ENCODE results near the gene EFEMP2. TPM values are rescaled to one million over a fixed set of nuclear protein-coding genes. Genes with fewer than 3 reads are reported as not detected.

EFEMP2 gene
- total and polyA plus RNA-seq, 2 experiments from 2014 or later, result 7.4 to 9.4 TPM

DNA sequence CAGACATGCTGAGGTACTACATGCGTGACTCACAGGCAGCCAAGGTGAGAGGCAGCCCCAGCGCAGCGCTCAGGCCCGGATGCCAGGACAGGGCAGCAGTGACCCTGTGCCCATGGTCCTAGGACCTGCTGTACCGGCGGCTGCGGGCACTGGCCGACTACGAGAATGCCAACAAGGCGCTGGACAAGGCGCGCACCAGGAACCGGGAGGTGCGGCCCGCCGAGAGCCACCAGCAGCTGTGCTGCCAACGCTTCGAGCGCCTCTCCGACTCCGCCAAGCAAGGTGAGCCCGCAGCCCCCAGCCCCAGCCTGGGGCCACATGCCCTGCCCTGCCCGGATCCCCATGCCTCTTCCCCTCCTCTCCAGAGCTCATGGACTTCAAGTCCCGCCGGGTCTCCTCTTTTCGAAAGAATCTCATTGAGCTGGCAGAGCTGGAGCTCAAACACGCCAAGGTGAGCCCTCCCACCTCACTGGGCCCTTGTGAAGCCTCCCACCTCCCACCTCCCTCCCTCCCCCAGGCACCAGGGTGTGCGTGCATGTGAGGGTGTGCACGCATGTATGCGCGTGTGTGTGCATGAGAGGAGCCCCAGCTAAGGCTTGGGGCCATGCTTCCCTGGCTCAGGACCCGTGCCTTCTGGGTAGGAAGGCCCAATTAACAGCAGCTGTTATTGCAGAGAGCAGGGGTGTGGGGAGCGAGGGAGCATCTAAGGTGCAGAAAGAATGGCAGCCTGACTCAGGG, 19.9 kb downstream of the EFEMP2 start (continued):
- TF ChIP-seq, protein P1, sequence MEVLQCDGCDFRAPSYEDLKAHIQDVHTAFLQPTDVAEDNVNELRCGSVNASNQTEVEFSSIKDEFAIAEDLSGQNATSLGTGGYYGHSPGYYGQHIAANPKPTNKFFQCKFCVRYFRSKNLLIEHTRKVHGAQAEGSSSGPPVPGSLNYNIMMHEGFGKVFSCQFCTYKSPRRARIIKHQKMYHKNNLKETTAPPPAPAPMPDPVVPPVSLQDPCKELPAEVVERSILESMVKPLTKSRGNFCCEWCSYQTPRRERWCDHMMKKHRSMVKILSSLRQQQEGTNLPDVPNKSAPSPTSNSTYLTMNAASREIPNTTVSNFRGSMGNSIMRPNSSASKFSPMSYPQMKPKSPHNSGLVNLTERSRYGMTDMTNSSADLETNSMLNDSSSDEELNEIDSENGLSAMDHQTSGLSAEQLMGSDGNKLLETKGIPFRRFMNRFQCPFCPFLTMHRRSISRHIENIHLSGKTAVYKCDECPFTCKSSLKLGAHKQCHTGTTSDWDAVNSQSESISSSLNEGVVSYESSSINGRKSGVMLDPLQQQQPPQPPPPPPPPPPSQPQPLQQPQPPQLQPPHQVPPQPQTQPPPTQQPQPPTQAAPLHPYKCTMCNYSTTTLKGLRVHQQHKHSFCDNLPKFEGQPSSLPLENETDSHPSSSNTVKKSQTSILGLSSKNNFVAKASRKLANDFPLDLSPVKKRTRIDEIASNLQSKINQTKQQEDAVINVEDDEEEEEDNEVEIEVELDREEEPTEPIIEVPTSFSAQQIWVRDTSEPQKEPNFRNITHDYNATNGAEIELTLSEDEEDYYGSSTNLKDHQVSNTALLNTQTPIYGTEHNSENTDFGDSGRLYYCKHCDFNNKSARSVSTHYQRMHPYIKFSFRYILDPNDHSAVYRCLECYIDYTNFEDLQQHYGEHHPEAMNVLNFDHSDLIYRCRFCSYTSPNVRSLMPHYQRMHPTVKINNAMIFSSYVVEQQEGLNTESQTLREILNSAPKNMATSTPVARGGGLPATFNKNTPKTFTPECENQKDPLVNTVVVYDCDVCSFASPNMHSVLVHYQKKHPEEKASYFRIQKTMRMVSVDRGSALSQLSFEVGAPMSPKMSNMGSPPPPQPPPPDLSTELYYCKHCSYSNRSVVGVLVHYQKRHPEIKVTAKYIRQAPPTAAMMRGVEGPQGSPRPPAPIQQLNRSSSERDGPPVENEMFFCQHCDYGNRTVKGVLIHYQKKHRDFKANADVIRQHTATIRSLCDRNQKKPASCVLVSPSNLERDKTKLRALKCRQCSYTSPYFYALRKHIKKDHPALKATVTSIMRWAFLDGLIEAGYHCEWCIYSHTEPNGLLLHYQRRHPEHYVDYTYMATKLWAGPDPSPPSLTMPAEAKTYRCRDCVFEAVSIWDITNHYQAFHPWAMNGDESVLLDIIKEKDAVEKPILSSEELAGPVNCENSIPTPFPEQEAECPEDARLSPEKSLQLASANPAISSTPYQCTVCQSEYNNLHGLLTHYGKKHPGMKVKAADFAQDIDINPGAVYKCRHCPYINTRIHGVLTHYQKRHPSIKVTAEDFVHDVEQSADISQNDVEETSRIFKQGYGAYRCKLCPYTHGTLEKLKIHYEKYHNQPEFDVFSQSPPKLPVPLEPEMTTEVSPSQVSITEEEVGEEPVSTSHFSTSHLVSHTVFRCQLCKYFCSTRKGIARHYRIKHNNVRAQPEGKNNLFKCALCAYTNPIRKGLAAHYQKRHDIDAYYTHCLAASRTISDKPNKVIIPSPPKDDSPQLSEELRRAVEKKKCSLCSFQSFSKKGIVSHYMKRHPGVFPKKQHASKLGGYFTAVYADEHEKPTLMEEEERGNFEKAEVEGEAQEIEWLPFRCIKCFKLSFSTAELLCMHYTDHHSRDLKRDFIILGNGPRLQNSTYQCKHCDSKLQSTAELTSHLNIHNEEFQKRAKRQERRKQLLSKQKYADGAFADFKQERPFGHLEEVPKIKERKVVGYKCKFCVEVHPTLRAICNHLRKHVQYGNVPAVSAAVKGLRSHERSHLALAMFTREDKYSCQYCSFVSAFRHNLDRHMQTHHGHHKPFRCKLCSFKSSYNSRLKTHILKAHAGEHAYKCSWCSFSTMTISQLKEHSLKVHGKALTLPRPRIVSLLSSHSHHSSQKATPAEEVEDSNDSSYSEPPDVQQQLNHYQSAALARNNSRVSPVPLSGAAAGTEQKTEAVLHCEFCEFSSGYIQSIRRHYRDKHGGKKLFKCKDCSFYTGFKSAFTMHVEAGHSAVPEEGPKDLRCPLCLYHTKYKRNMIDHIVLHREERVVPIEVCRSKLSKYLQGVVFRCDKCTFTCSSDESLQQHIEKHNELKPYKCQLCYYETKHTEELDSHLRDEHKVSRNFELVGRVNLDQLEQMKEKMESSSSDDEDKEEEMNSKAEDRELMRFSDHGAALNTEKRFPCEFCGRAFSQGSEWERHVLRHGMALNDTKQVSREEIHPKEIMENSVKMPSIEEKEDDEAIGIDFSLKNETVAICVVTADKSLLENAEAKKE (CRISPR knock-in tag; IDR thresholded peaks at IDR 0.05), result no peak
- TF ChIP-seq POLR2AphosphoS5 (IDR thresholded peaks at IDR 0.05; ENCODE audit: low read depth), result no peak
- no peak for TF ChIP-seq ZNF331 (CRISPR knock-in tag; IDR thresholded peaks at IDR 0.05; ENCODE audit: low read depth)
- TF ChIP-seq, protein P2, sequence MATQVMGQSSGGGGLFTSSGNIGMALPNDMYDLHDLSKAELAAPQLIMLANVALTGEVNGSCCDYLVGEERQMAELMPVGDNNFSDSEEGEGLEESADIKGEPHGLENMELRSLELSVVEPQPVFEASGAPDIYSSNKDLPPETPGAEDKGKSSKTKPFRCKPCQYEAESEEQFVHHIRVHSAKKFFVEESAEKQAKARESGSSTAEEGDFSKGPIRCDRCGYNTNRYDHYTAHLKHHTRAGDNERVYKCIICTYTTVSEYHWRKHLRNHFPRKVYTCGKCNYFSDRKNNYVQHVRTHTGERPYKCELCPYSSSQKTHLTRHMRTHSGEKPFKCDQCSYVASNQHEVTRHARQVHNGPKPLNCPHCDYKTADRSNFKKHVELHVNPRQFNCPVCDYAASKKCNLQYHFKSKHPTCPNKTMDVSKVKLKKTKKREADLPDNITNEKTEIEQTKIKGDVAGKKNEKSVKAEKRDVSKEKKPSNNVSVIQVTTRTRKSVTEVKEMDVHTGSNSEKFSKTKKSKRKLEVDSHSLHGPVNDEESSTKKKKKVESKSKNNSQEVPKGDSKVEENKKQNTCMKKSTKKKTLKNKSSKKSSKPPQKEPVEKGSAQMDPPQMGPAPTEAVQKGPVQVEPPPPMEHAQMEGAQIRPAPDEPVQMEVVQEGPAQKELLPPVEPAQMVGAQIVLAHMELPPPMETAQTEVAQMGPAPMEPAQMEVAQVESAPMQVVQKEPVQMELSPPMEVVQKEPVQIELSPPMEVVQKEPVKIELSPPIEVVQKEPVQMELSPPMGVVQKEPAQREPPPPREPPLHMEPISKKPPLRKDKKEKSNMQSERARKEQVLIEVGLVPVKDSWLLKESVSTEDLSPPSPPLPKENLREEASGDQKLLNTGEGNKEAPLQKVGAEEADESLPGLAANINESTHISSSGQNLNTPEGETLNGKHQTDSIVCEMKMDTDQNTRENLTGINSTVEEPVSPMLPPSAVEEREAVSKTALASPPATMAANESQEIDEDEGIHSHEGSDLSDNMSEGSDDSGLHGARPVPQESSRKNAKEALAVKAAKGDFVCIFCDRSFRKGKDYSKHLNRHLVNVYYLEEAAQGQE (IDR thresholded peaks at IDR 0.05; ENCODE audit: unreplicated experiment), result no peak
- no peak for TF ChIP-seq NANOG (IDR thresholded peaks at IDR 0.05; ENCODE audit: borderline replicate concordance)
- TF ChIP-seq STAT1 (IDR thresholded peaks at IDR 0.05; ENCODE audit: unreplicated experiment), result no peak
- TF ChIP-seq JUNB (IDR thresholded peaks at IDR 0.05; ENCODE audit: unreplicated experiment), result no peak
- TF ChIP-seq, protein P3, sequence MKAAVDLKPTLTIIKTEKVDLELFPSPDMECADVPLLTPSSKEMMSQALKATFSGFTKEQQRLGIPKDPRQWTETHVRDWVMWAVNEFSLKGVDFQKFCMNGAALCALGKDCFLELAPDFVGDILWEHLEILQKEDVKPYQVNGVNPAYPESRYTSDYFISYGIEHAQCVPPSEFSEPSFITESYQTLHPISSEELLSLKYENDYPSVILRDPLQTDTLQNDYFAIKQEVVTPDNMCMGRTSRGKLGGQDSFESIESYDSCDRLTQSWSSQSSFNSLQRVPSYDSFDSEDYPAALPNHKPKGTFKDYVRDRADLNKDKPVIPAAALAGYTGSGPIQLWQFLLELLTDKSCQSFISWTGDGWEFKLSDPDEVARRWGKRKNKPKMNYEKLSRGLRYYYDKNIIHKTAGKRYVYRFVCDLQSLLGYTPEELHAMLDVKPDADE (IDR thresholded peaks at IDR 0.05), result no peak
- no peak for TF ChIP-seq EZH2phosphoT487 (IDR thresholded peaks at IDR 0.05; ENCODE audit: unreplicated experiment)

All from GM23338 (cell line).